HUES48 (cell line): ENCODE data around the gene IL31.
"Not testable (repeated sequence)": the region's sequence is repeated elsewhere in the genome, so short reads cannot be mapped to it uniquely, and the experiment has no call there.

ENCODE experiments used
- H3K27ac ChIP-seq: one replicate; pipeline ENCODE4 v1.7.0; 2013; ENCODE audit warnings: low read depth, low read length, inconsistent platforms
- H3K27me3 ChIP-seq: 2 replicates; pipeline ENCODE4 v1.6.1; 2013; ENCODE audit warnings: mild to moderate bottlenecking, low read length; ENCODE audit not compliant: control insufficient read depth, insufficient read depth
- H3K36me3 ChIP-seq: 2 replicates; pipeline ENCODE4 v1.6.1; 2013; ENCODE audit warnings: low read length; ENCODE audit not compliant: control insufficient read depth, insufficient read depth
- H3K4me1 ChIP-seq: 2 replicates; pipeline ENCODE4 v1.6.1; 2013; ENCODE audit warnings: mild to moderate bottlenecking, low read length; ENCODE audit not compliant: control insufficient read depth, insufficient read depth
- H3K4me3 ChIP-seq: 2 replicates; pipeline ENCODE4 v1.5.1; 2013; ENCODE audit warnings: mild to moderate bottlenecking, low read depth, low read length
- H3K9ac ChIP-seq: 2 replicates; pipeline ENCODE4 v1.6.1; 2013; ENCODE audit warnings: mild to moderate bottlenecking, low read depth, low read length, moderate library complexity
- H3K9me3 ChIP-seq: 2 replicates; pipeline ENCODE4 v1.6.1; 2013; ENCODE audit warnings: low read length; ENCODE audit not compliant: control insufficient read depth, insufficient read depth

Gene IL31

DNA sequence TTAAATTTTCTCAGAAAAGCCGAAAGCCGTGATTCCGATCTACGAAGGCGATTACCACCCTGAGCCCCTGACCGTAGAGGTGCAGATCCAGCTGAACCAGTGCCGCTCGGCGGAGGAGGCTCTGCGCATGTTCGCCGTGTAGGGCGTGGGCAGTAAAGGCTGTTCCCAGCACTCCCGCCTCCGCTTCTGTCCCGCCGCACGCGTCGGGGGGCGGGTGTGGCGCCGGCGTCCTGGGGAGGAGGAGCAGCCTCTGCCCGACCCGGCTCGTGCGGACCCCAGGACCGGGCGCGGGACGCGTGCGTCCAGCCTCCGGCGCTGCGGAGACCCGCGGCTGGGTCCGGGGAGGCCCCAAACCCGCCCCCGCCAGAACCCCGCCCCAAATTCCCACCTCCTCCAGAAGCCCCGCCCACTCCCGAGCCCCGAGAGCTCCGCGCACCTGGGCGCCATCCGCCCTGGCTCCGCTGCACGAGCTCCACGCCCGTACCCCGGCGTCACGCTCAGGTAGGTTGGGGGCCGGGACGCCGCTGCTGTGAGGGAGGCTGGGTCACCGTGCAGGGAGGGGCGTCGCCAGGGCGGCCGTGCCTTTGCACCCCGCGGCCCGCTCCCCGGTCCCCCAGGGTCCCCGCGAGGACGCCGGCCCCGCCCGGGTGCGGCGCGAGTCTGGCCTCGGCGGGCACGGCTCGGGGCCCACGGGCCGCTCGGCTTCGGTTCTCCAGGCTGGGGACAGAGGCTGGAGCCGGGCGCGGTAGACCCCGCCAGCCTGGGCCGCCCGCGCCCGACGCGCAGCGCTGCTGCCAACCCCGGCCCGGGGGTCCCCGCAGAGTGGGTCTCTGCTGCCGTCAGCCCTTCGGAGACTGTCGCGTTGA, 29.5 kb upstream of the IL31 start, which contains the start of gene B3GNT4:
TSS of gene B3GNT4 (plus strand) at position 409 of the 866 bp plus-strand sequence. CDS start 910 bp downstream, outside the sequence.
- no peak within 1 kb of the TSS for H3K27ac ChIP-seq
- peaks cover 11% of the 10 kb centered on the region; the same call in 1 of the 2 replicates for H3K4me1 ChIP-seq
- H3K36me3 ChIP-seq, result peaks cover 18% of the 10 kb centered on the region
- H3K4me3 ChIP-seq, result peak within 1 kb of the TSS; percentile 69
- no peak within 1 kb of the TSS for H3K9ac ChIP-seq
- peaks cover 46% of the 10 kb centered on the region for H3K27me3 ChIP-seq
- H3K9me3 ChIP-seq, result no peaks in the 10 kb centered on the region

- peaks cover 11% of the 10 kb centered on the region for H3K36me3 ChIP-seq
- not testable (repeated sequence) for H3K4me1 ChIP-seq, H3K9me3 ChIP-seq, H3K9ac ChIP-seq, H3K27ac ChIP-seq
- peaks cover 46% of the 10 kb centered on the region for H3K27me3 ChIP-seq
- H3K4me3 ChIP-seq, result peak overlapping the region; percentile 69
These were observed 28.8 kb upstream of the IL31 start for GRCh38 chr12:122202811-122203210.

DNA sequence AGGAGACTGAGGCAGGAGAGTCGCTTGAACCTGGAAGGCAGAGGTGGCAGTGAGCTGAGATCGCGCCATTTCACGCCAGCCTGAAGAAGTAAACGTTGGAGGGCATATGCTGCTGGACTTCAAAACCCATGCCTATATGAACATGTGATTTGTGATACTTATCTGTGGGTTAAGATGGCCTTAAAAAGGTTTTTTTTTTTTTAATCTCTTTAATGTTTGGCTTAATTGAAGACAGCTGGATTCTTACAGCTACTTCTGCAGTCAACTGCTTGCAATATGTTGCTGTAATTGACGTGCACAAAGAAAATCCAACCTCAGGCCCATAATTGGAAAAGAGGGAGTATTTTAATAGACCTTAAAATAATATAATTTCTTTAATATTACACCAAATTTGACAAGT, 28.0 kb upstream of the IL31 start:
- H3K27ac ChIP-seq, result no peak overlapping the region
- H3K9ac ChIP-seq, result no peak overlapping the region
- H3K36me3 ChIP-seq, result peaks cover 3% of the 10 kb centered on the region
- no peaks in the 10 kb centered on the region for H3K9me3 ChIP-seq
- 0 out of 2 replicates have a peak, but pooled peaks cover 3% of the 10 kb centered on the region for H3K4me1 ChIP-seq
- H3K4me3 ChIP-seq, result no peak overlapping the region
- peaks cover 46% of the 10 kb centered on the region for H3K27me3 ChIP-seq

GRCh38 chr12:122201381-122201780, 27.4 kb upstream of the IL31 start:
- 0 out of 2 replicates have a peak, but pooled peaks cover 3% of the 10 kb centered on the region for H3K4me1 ChIP-seq

GRCh38 chr12:122200541-122201175, 26.6 kb upstream of the IL31 start:
- no peak overlapping the region for H3K9ac ChIP-seq
- H3K4me3 ChIP-seq, result no peak overlapping the region
- 0 out of 2 replicates have a peak, but pooled peaks cover 3% of the 10 kb centered on the region for H3K4me1 ChIP-seq
- H3K27me3 ChIP-seq, result peaks cover 36% of the 10 kb centered on the region
- H3K9me3 ChIP-seq, result no peaks in the 10 kb centered on the region
- no peak overlapping the region for H3K27ac ChIP-seq
- H3K36me3 ChIP-seq, result no peaks in the 10 kb centered on the region

More at GRCh38 chr12:122201381-122201780, 27.4 kb upstream of the IL31 start:
- H3K9me3 ChIP-seq, result no peaks in the 10 kb centered on the region
- no peak overlapping the region for H3K4me3 ChIP-seq
- peaks cover 44% of the 10 kb centered on the region for H3K27me3 ChIP-seq
- no peak overlapping the region for H3K9ac ChIP-seq
- H3K36me3 ChIP-seq, result no peaks in the 10 kb centered on the region
- H3K27ac ChIP-seq, result no peak overlapping the region

DNA sequence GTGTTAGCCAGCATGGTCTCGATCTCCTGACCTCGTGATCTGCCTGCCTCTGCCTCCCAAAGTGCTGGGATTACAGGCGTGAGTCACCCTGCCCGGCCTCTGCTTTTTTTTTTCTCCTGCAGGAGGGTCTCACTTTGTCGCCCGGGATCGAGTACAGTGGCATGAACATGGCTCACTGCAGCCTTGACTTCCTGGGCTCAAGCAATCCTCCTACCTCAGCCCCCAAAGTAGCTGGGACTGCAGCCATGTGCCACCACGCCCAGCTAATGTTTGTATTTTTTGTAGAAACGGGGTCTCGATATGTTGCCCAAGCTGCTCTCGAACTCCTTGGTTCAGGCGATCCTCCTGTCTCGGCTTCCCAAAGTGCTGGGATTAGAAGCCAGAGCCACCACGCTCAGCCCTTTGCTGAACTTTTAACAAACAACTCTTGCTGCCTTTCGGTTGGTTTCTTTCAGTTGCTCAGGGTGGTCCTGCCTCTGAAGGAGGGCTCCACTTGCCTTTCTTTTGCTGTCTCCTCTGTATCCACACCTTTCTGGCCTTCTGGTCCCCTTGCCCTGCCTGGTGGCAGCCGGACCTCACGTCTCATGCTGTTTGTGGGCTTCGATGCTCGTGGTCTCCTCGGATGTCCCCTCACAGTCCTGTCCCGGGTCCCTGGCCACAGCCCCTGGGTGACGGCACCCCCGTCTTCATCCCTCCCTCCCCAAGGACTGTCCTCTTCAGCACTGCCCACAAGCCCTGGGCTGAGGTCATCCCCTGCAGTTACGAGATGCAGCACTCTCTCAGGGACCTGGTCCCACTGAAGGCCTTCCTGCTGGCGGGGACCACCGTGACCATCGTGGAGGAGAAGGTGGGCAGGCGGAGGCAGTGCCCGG, 25.7 kb upstream of the IL31 start:
- H3K4me3 ChIP-seq, result no peak overlapping the region
- no peak overlapping the region for H3K9ac ChIP-seq
- H3K27me3 ChIP-seq, result peaks cover 27% of the 10 kb centered on the region
- H3K9me3 ChIP-seq, result no peaks in the 10 kb centered on the region
- H3K27ac ChIP-seq, result no peak overlapping the region
- no peaks in the 10 kb centered on the region for H3K4me1 ChIP-seq
- no peaks in the 10 kb centered on the region for H3K36me3 ChIP-seq

DNA sequence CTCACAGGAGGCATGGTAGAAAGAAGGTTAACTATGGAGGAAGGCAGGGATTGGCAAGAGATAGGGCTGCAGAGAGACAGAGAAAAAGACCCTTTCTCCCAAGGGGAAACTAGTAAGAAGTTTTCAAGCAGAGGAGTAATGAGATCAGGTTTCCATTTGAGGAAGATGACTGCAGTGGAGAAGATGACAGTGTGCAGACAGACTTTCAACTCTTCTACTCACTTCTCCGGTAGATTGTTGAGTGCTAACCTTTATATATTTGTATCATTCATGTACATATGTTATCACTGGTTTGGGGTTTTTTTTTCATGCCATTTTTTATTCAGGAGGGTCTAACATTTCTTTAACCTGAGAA, 23.6 kb upstream of the IL31 start:
- Histone ChIP-seq H3K9me3 (no peaks in the 10 kb centered on the region), H3K4me3 (no peak overlapping the region), H3K4me1 (no peaks in the 10 kb centered on the region), H3K27ac (no peak overlapping the region), H3K27me3 (peaks cover 8% of the 10 kb centered on the region), H3K36me3 (no peaks in the 10 kb centered on the region), H3K9ac (no peak overlapping the region)

GRCh38 chr12:122195405-122195804, 21.4 kb upstream of the IL31 start:
- no peak overlapping the region for H3K4me3 ChIP-seq
- no peak overlapping the region for H3K9ac ChIP-seq
- H3K9me3 ChIP-seq, result no peaks in the 10 kb centered on the region
- H3K36me3 ChIP-seq, result no peaks in the 10 kb centered on the region
- no peaks in the 10 kb centered on the region for H3K27me3 ChIP-seq
- H3K27ac ChIP-seq, result no peak overlapping the region
- H3K4me1 ChIP-seq, result no peaks in the 10 kb centered on the region

- no peak overlapping the region for H3K4me3 ChIP-seq
- H3K9ac ChIP-seq, result no peak overlapping the region
- H3K27ac ChIP-seq, result no peak overlapping the region
- H3K9me3 ChIP-seq, result no peaks in the 10 kb centered on the region
- no peaks in the 10 kb centered on the region for H3K4me1 ChIP-seq
- H3K36me3 ChIP-seq, result no peaks in the 10 kb centered on the region
- no peaks in the 10 kb centered on the region for H3K27me3 ChIP-seq
These were observed 20.8 kb upstream of the IL31 start for GRCh38 chr12:122194804-122195203.

DNA sequence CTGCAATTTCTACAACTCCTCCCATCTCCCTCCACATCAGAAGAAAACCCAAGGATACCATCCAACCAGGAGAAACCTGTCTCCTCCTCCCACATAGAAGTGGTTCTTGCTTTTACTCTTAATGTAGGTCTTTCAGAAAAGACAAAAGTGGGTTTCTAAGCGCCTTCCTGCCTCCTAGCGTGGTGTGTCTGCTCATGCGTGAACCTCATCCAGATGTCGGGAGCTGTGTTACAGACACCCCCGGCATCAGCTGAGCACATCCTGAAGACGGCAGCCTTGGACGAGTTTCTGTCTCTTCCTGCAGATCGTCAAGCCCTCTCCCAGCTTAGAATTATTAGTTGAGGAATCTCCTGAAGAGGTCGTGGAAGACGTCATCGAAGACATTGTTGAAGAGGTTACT, 18.4 kb upstream of the IL31 start:
- no peaks in the 10 kb centered on the region for H3K36me3 ChIP-seq
- no peak overlapping the region for H3K27ac ChIP-seq
- H3K9ac ChIP-seq, result no peak overlapping the region
- no peaks in the 10 kb centered on the region for H3K27me3 ChIP-seq
- H3K4me3 ChIP-seq, result no peak overlapping the region
- no peaks in the 10 kb centered on the region for H3K4me1 ChIP-seq
- H3K9me3 ChIP-seq, result no peaks in the 10 kb centered on the region
